ENCODE data around the gene CTNNB1.

- TF ChIP-seq CTCF (conservative IDR thresholded peaks at IDR 0.05; ENCODE audit: low read depth in 2 of 2): no peak
- no peak for TF ChIP-seq POLR2AphosphoS5 (IDR thresholded peaks at IDR 0.05; ENCODE audit: low read depth)
- TF ChIP-seq ZNF331 (CRISPR knock-in tag; IDR thresholded peaks at IDR 0.05; ENCODE audit: low read depth): no peak
- TF ChIP-seq EZH2 (IDR thresholded peaks at IDR 0.05; ENCODE audit: low read depth, unreplicated experiment): no peak
- TF ChIP-seq REST (IDR thresholded peaks at IDR 0.05; ENCODE audit: unreplicated experiment): no peak
- no peak for TF ChIP-seq EZH2phosphoT487 (IDR thresholded peaks at IDR 0.05; ENCODE audit: unreplicated experiment)
- TF ChIP-seq CREB1 (CRISPR knock-in tag; IDR thresholded peaks at IDR 0.05; ENCODE audit: low read depth): no peak
- no peak for TF ChIP-seq JUNB (IDR thresholded peaks at IDR 0.05; ENCODE audit: unreplicated experiment)
Measured at GRCh38 chr3:41212088-41212487, 12.8 kb downstream of the CTNNB1 start.
